Non-pigmented ciliary epithelial cell (primary cell): ENCODE measurements around the gene LILRB5.
"Not testable (repeated sequence)": the region's sequence is repeated elsewhere in the genome, so short reads cannot be mapped to it uniquely, and the experiment has no call there.

ENCODE experiments used
- DNase-seq: peaks from one replicate; pipeline ENCODE4 v3.0.0-alpha.2; 2010; ENCODE audit warnings: low read depth

Gene LILRB5

DNA sequence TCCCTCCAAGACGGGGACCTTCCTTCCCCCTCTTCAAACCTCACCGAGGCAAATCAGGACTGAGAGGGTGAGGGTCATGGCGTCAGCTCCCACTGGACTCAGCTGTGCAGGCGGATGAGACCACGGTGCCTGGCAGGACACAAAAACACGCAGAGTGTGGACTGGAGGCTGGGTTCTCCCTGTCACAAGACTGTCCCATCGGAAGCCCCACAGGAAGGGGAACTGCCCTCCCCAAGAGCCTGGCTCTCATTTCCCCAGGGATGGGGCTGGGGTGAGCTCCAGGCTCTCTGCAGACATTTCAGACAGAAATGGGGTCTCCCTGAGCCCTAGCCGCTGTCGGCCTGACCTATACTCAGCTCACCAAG is at the start of gene LILRB5:
Gene LILRB5 (minus strand): TSS at position 158 of the 365 bp plus-strand sequence. CDS start 80 bp downstream, at position 78.
- DNase-seq, result no peak

DNA sequence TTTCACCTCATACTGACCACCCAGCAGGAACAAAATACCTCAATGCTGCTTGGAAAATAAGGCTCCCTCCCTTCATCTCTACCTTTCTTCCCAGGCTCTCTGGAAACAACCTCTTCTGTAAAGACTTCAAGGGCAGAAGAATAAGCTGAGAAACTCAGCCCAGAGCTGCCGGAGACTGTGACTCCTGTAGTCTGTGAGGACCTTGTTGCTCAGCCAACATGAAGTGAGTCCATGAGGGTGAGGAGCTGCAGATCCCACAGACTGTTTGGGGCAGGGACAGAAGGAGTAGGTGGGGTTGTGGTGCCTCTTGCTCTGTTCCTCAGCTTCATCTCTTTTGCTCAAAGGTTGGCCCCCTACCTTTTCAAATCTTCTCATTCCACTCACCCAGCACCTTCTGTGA is 48.1 kb upstream of the LILRB5 start:
- DNase-seq, result no peak

DNA sequence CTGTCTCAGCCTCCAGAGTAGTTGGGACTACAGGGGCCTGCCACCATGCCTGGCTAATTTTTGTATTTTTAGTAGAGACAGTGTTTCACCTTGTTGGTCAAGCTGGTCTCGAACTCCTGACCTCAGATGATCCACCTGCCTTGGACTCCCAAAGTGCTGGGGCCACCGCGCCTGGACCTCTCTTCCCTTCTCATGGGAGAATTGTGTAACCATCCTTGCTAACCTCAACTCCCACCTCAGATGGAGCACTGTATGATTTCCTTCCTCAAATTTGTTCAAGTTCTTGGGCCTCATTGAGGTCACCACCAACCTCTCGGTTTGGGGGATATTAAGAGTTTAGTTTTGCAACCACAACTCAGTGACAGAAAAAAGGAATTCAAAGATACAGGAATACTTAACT is 45.2 kb upstream of the LILRB5 start:
- DNase-seq, result no peak

DNA sequence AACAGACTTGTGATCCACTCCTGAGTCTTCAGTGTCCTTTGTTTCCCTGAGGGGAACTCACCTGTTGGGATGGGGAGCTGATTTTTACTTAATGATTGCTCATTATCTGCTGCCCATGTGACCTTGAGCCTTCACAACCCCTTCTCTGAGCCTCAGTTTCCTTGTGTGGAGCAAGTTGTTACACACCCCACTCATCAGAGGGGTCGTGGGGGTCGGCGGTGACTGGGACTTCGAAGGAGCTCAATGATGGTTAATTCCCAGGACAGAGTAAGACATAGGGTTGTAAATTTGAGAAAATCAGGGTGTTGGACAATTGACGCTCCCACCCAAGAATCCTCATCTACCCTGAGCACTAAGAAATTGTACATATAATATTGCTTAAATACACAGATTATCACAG is 42.4 kb upstream of the LILRB5 start:
- DNase-seq, result no peak

DNA sequence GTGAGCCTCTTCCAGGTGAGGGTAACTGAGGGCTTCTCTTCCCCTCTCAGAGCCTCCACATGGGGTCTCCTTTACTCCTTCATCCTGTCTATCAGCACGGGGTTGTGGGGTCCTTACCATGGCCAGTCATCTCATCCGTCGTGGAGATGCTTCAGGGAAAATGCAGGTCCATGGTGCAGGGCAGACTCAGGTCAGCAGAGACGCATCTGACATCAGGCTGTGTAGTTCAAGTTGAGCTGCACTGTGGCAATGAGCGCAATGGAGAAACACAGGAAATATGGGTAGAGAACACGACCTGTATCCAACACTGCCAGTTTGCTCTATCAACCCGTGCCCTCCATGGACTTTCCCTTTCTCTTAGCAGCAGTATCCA is 42.0 kb upstream of the LILRB5 start:
- no peak for DNase-seq

DNA sequence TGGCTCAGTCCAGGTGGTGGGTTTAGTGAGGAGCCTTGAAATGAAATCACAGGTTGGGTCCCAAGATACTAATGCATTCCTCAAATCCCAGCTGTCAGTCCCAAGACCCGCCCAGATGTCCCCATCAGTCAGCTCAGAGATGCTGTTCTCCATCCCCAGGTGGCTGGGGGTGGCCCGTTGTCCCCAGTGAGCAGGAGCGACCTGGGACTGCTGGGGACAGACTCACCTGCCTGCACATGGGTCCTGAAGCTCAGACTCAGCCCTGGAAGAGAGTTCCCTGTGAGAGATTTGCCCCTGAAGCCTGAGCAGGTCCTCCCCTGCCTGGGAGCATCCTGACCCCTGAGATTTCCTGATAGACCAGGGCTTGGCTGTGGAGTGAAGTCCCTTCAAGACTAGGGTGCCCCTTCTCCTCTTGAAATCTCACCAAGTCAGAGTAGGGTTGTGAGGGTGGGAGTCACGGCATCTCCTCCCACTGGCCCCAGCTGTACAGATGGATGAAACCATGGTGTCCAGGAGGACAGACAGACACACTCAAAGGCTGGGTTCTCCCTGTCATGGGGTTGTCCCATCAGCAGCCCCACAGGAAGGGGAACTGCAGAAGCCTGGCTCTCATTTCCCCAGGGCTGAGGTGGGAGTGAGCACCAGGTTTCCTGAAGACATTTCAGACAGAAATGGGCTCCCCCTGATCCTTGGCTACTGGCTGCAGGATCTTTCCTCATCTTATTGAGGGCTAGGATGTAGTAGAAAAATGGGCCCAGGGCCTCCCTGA is 41.5 kb upstream of the LILRB5 start:
- DNase-seq, result no peak

DNA sequence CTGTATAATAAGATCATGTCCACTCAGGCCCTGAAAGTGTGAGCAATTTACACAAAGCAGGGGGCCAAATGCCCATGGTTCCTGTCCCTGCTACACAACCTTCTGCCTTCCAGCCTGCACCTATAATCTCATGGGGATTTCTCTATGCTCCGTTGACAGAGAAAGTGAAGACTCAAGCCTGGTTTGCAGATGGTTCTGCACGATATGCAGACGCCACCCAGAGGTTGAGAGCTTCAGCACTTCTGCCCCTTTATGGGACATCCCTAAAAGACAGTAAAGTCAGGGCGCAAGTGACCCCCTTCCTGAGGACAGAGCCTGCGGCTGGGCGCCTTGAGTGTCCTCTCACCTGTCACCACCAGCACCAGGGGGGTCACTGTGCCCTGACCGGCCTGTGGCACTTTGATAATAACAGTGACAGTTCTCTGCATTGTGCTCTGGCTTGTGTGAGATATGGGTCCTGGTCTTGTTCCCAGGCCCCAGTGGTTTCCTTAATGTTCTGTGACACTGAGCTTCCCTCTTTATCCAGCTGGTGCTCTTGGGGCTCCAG is 40.8 kb upstream of the LILRB5 start:
- DNase-seq, result no peak

DNA sequence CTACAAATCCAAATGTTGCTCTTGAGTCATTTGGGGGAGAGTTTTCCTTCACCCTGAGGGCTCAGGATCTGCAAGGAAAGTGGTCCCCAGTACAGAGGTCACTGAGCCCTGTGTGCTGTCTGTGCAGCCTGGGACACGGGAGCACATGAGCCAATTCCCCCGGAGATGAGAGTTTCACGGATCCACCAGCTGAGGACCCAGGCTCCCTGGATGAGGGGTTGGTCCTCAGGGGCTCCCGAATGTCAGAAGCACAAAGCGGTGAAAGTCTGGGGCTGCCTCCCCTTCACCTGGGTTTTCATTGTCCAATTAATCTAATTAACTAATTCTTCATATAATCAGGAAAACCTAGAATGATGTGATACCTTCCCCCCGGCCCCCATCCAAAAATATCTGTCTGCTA is 37.5 kb upstream of the LILRB5 start:
- DNase-seq, result no peak

DNA sequence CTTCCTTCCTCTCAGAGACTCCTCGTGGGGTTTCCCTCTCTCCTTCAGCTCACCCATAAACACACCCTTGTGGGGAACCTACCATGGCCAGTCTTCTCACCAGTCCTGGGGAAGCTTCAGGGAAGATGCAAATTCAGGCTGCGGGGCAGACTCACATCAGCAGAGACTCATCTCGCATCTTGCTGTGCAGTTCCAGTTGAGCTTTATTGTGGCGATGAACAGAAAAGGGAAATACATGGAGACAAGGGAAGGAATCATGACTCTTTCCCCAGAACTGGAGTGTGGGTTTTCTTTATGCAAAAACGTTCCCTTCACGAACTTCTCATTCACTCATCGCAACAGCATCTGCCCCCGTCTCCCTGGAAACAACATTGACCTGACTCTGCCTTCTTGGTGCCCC is 32.1 kb upstream of the LILRB5 start:
- DNase-seq, result not testable (repeated sequence)

DNA sequence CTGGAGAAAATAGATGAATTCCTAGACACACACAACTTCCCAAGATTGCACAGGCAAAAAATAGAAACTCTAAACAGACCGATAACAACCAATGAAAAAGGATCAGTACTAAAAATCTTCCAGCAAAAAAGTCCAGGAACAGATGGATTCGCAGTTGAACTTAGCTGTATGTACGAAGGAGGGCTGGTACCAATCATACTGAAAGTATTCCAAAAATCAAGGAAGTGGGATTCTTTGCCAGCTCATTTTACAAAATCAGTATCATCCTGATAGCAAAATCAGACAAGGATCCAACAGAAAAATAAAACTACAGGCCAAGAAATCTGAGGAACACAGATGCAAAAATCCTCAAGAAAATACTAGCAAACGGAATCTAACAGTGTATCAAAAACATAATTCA is 30.4 kb upstream of the LILRB5 start:
- DNase-seq, result no peak

DNA sequence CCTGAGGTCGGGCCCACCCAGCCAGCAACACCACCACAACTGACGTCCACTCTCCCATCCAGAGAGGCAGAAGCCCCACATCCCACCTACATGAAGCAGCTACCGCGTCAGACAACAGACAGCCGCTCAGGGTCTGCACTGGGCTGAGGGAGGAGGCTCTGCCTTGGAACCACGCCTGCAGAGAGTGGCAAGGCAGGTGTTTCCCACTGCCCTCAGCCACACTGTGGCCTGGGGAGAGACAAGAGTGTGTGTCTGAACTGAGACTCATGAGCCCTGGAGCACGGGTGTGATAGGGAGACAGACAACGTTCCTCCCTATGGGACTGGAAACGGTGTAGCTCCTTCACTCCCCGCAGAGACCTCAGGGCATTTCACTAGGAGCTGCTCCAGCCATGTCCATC is 29.2 kb upstream of the LILRB5 start:
- not testable (repeated sequence) for DNase-seq

DNA sequence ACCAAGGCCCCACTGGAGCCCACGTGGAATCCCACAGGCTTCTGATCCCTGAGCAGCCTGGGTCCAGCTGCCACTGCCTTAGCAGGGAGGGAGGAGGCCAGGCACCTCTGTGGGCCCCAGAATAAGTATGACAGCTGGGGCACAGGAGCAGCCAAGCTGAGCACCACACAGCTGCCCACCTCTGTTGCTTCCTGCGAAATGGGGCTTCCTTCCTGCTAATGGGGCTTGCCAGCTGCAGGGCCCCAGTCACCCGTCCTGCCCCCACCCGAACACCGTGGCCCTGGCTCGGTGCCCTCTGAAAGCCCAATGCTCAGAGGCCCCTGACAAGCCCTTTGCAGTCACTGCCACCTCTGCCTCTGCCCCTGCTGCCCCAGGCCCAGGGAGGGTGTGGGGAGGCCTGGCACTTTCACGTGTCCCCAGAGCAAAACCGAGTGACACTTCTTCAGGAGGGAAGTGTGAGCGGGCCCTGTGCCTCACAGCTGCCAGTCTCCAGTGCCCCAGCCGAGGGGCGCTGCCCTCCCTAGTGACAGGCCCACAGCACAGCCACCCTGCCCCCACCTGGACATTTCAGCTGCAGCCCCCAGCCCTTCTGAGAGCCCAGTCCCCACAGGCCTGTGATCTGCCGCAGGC is 28.5 kb upstream of the LILRB5 start:
- not testable (repeated sequence) for DNase-seq

DNA sequence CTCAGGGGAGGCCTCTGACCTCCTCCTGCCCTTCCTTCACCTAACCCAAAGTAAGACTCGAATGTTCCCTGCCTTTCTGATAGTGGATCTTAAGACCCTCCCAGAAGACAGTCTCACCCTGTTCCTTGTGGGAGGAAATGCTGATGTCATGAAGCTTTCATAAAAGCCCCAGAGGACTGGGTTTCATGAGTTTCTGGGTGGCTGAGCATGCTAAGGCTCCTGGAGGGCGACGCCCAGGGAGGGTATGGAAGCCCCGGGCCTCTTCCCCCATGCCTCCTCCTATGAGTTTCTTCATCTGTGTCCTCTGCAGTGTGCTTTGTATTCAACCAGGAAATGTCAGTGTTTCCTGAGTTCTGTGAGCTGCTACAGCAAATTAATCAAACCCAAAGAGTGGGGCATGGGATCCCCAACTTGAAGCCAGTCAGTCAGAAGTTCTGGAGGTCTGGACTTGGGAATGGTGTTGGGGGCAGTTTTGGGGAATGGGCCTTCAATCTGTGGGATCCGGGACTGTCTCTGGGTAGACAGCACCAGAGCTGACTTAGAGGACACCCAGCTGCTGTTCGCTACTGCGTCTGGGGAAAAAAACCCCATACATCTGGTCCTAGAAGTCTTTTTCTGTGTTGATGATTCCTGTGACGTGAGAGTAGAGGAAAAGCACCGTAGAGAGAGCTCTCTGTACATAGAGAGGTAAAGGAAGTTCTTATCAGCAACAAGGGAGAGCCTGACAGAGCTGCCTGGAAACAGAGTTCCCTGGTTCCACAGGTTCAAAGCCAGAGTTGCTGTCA is 25.8 kb upstream of the LILRB5 start:
- DNase-seq, result no peak

DNA sequence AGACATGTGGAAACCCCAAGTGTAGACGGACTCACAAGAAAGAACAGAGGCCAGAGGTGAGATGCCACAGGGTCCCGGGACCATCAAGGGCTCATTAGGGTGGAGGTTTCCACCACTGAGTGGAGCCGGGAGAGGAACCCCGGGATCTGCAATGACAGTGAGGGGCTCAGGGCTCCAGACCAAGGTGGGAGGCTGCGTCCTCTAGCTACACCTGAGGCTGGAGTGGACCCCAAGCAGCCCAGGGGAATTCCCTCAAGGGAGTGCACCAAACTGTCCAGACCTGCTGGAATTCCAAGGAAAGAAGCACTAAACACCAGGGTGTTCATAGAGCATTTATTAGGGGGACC is 24.6 kb upstream of the LILRB5 start:
- not testable (repeated sequence) for DNase-seq

DNA sequence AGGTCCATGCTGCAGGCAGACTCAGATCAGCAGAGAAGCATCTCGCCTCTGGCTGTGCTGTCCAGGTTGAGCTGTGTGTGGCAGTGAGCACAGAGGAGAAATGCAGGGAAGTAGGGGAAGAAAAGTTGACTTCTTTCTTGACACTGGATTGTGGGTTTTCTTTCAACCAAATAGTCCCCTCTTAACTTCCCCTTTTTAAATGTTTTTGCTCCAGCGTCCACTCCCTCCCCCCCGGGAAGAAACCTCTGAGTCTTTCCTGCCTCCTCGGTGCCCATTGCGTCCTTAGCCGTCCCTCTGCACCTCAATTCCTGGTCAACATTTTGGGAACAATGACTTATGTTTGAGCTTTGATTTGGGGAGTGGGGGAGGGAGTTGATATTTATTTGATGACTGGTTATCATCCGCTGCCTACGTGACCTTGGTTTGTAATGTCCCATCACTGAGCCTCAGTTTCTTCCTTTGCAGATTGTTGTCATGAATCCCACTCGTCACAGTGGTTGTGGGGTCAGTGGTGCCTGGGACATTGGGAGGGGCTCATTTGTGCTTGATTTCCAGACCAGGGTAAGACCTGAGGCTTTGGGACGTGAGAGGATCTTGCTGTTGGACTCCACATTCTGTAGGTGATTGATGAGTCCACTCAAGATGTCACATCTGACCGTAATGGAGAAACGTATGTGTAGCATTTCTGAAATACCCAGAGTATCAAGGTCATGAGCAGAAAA is 24.1 kb upstream of the LILRB5 start, which contains the start of gene LILRB2:
Gene LILRB2 (minus strand): TSS at position 104 of the 722 bp plus-strand sequence. CDS start 614 bp downstream, outside the sequence.
- no peak for DNase-seq

DNA sequence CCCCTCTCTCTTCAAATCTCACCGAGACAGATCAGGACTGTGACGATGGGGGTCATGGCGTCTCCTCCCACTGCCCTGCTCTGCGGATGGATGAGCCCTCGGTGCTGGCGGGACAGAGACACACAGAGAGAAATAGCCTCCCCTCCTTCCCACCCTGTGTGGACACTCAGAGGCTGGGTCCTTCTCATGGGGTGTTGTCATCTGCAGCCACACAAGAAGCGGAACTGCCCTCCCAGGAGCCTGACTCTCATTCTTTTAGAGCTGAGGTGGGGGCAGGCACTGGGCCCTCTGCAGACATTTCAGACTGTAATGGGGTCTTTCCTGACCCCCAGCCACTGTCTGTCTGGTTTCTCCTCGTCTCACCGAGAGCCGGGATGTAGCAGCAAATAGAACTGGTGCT is 23.4 kb upstream of the LILRB5 start:
- not testable (repeated sequence) for DNase-seq

DNA sequence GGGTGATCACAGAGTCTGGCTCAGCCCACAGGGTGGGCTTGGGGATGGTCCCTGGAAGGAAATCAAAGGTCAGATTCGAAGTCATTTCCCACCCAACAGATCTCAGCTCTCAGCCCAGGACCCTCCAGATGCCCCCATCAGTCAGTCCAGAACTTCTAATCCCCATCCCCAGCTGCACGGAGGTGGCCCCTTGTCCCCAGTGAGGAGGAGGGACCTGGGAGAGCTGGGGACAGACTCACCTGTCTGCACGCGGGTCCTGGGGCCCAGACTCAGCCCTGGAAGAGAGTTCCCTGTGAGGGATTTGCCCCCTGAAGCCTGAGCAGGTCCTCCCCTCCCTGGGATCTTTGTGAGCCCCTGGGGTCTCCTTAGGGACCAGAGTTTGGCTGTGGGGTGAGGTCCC is 23.0 kb upstream of the LILRB5 start:
- DNase-seq, result not testable (repeated sequence)

DNA sequence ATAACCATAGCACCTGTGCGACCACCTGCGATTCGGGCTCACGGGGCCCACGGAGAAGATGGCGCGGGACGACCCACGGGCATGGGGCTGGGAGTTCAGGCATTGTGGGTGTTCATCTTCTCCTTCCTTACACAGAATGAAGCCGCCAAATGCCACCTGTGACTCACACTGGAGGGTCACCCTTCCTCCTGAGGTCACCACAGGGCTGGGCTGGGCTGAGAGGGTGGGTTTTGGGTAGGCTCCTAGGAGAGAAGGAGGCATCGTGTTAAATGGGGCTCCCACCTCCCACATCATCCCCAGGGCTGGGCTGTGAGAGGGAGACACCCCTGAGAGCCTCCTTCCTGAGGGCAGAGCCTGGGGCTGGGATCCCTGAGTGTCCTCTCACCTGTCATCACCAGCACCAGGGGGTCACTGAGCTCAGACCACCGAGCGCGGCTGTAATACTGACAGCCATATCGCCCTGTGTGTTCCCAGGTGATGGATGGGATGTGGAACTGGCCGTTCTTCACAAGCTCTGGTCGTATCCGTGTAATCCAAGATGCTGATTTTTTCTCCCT is 22.4 kb upstream of the LILRB5 start:
- DNase-seq, result no peak

DNA sequence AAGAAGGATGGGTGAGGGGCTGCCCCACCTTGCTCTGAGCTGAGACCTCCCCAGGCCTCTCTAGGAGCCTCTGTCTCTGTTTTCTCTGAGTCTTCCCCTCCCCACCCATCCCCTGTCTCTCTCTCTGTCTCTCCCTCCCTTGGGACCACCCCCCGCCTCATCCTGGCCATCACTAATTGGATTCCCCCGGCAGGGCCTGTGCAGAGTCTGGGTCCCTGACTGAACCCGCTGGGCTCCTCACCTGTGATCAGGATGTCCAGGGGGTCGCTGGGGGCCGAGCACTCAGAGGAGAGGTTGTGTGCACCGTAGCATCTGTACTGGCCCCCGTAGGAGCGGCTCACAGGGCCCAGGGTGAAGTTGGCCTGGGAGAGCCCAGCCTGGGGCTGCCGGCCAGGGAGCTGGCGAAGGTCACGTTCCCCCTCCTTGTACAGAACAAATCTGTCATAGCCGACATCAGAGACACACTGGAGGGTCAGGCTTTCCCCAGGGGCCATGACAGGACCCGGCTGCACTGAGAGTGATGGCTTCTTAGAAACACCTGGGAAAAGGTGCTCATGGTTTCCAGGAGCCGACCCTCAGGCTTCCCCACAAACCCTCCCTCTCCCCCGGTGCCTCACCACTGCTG is 21.6 kb upstream of the LILRB5 start:
- DNase-seq, result not testable (repeated sequence)

DNA sequence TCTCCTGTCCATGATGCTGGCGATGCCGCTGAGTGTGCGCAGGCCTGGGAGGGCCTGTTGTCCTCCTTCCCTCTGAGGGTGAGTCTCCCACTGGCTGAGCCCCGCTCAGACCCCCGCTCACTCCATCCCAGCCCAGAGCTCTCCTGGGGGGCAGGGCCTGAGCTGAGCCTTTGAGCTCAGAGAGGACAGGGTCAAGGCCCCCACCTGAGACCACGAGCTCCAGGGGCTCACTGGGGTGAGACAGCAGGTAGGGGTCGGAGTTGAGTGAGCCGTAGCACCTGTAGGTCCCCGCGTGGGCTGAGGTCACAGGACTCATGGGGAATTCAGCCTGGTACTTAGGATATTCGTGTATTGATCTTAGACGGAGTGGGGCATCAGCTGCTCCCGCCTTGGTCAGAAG is 21.0 kb upstream of the LILRB5 start:
- not testable (repeated sequence) for DNase-seq

DNA sequence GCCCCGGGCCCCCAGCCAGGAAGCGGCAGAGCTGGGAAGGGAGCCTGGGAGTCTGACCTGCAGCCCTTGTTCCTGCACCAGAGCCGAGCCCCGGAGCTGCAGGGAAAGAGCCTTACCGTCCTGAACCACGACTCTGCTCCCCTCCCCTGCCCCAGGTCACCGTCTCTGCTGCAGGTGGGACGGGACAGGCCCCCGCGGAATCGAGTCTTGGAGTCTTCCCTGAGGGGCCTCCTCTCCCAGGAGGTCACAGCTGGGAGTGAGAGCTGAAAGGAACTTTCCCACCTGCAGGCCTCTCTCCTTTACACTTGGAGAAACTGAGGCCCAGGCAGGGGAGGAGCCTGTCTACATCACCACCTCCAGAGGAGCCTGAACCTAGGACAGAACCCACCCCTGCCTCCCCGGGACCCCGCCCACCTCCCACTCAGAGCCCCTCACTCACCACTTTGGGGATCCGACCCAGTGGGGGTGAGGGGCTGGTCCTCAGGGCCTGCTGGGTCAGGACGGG is 20.1 kb upstream of the LILRB5 start:
- DNase-seq, result not testable (repeated sequence)
